H1 (cell line): ENCODE data around the gene CCDC51. TPM values are rescaled to one million over a fixed set of nuclear protein-coding genes. Genes with fewer than 3 reads are reported as not detected.
A peak's percentile ranks its signal among the peaks of the same experiment; 100 is the strongest.

ENCODE experiments used
- CTCF ChIA-PET: fragments of 300-600 bp; sonication (Branson Sonifier 250); formaldehyde crosslinking; loops from one replicate; lab custom pipeline; 2021; ENCODE audit not compliant: partially characterized antibody; lab: Charles Lee
- POLR2A ChIA-PET: fragments of 300-600 bp; sonication (Branson Sonifier 250); formaldehyde crosslinking; loops from one replicate; lab custom pipeline; 2021; ENCODE audit warnings: inconsistent platforms; ENCODE audit not compliant: partially characterized antibody; lab: Charles Lee
- DNase-seq, 2 experiments: peaks; one replicate each; pipeline versions ENCODE4 v3.0.0 to v3.0.0-alpha.2; 2010 to 2022; ENCODE audit warnings: low spot score in 2 of 2, low read depth in 1 of 2, mixed read lengths in 1 of 2
- FAIRE-seq: peaks from 2 replicates; lab custom pipeline; 2011; peaks lifted over from hg19 to GRCh38; lab: Jason Lieb, UNC
- H2AFZ ChIP-seq: 2 replicates; pipeline ENCODE4 v1.8.1; 2012; ENCODE audit warnings: low read length, inconsistent platforms
- H2AK5ac ChIP-seq: 2 replicates; pipeline ENCODE4 v1.6.1; 2013; ENCODE audit warnings: low read depth, low read length
- H2BK120ac ChIP-seq: replicated peaks from 2 replicates; pipeline ENCODE3; 2013; ENCODE audit warnings: low read depth, low read length, inconsistent platforms
- H2BK12ac ChIP-seq: 2 replicates; pipeline ENCODE4 v1.6.1; 2013; ENCODE audit warnings: low read depth, low read length
- H2BK15ac ChIP-seq: 2 replicates; pipeline ENCODE4 v1.6.1; 2013; ENCODE audit warnings: low read length
- H2BK20ac ChIP-seq: 2 replicates; pipeline ENCODE4 v1.6.1; 2013; ENCODE audit warnings: low read length
- H2BK5ac ChIP-seq: 2 replicates; pipeline ENCODE4 v1.6.1; 2013; ENCODE audit warnings: low read depth, low read length
- H3K14ac ChIP-seq: 2 replicates; pipeline ENCODE4 v1.6.1; 2013; ENCODE audit warnings: inconsistent platforms; ENCODE audit not compliant: insufficient read length
- H3K18ac ChIP-seq: 2 replicates; pipeline ENCODE4 v1.6.1; 2013; ENCODE audit warnings: low read length; ENCODE audit errors: extremely low read depth
- H3K23ac ChIP-seq: 2 replicates; pipeline ENCODE4 v1.6.1; 2013; ENCODE audit warnings: inconsistent platforms; ENCODE audit not compliant: insufficient read length
- H3K23me2 ChIP-seq: 2 replicates; pipeline ENCODE4 v1.6.1; 2013; ENCODE audit warnings: low read depth, low read length
- H3K27ac ChIP-seq: 2 replicates; pipeline ENCODE4 v1.6.1; 2011; ENCODE audit warnings: low read depth, low read length, inconsistent platforms
- H3K27me3 ChIP-seq, 4 experiments: replicated peaks in 1 of 4; 1 replicate in 1 of 4; 2 replicates in 3 of 4; pipeline versions ENCODE4 v1.6.1 to v1.8.1; 2011 to 2013; ENCODE audit warnings: low read length in 3 of 4, mild to moderate bottlenecking in 3 of 4, inconsistent platforms in 2 of 4, mixed read lengths in 2 of 4, moderate library complexity in 1 of 4; ENCODE audit not compliant: control insufficient read depth in 3 of 4, insufficient read depth in 3 of 4; ENCODE audit errors: extremely low read depth in 1 of 4
- H3K36me3 ChIP-seq, 4 experiments: 2 replicates each; pipeline versions ENCODE4 v1.6.1 to v1.8.1; 2011 to 2013; ENCODE audit warnings: mild to moderate bottlenecking in 4 of 4, low read length in 3 of 4, moderate library complexity in 2 of 4, control low read depth in 1 of 4, inconsistent platforms in 1 of 4; ENCODE audit not compliant: insufficient read depth in 4 of 4, control insufficient read depth in 2 of 4
- H3K4ac ChIP-seq: replicated peaks from 2 replicates; pipeline ENCODE3; 2013; ENCODE audit warnings: low read length, low read depth, mixed read lengths, inconsistent platforms; ENCODE audit not compliant: insufficient read length
- H3K4me1 ChIP-seq, 4 experiments: replicated peaks in 1 of 4; 1 replicate in 1 of 4; 2 replicates in 3 of 4; pipeline versions ENCODE4 v1.6.1 to v1.8.1; 2011 to 2013; ENCODE audit warnings: low read length in 3 of 4, inconsistent platforms in 2 of 4, mixed read lengths in 1 of 4; ENCODE audit not compliant: insufficient read depth in 4 of 4, control insufficient read depth in 3 of 4
- H3K4me2 ChIP-seq, 2 experiments: 2 replicates each; pipeline versions ENCODE4 v1.6.1 to v1.8.1; 2011 to 2013; ENCODE audit warnings: low read depth in 2 of 2, low read length in 2 of 2, control low read depth in 1 of 2, inconsistent platforms in 1 of 2, mild to moderate bottlenecking in 1 of 2; ENCODE audit not compliant: insufficient read depth in 1 of 2
- H3K4me3 ChIP-seq, 4 experiments: fragments of 200-600, 300-600 bp in 1 of 4; sonication (generic), shearing (Covaris generic), sonication (Bioruptor Twin) in 1 of 4; 2 replicates each; pipeline versions ENCODE4 v1.5.1 to v1.8.1; 2011 to 2016; ENCODE audit warnings: low read length in 4 of 4, low read depth in 3 of 4, control low read depth in 2 of 4, inconsistent platforms in 2 of 4, mild to moderate bottlenecking in 2 of 4, mixed read lengths in 1 of 4, moderate library complexity in 1 of 4; ENCODE audit not compliant: insufficient read depth in 2 of 4; ENCODE audit errors: extremely low read depth in 1 of 4
- H3K56ac ChIP-seq: replicated peaks from 2 replicates; pipeline ENCODE3; 2013; ENCODE audit warnings: low read depth, mild to moderate bottlenecking, mixed read lengths, low read length, inconsistent platforms; ENCODE audit not compliant: insufficient read length
- H3K79me1 ChIP-seq: 2 replicates; pipeline ENCODE4 v1.6.1; 2013; ENCODE audit warnings: low read depth, low read length, control low read depth
- H3K79me2 ChIP-seq, 2 experiments: 2 replicates each; pipeline versions ENCODE4 v1.6.1 to v1.8.1; 2012 to 2013; ENCODE audit warnings: low read length in 2 of 2, mild to moderate bottlenecking in 2 of 2, inconsistent platforms in 1 of 2; ENCODE audit not compliant: insufficient read depth in 2 of 2, control insufficient read depth in 1 of 2
- H3K9ac ChIP-seq, 4 experiments: replicated peaks in 1 of 4; 1 replicate in 1 of 4; 2 replicates in 3 of 4; pipeline versions ENCODE4 v1.6.1 to v1.8.1; 2011 to 2013; ENCODE audit warnings: low read depth in 3 of 4, low read length in 3 of 4, control low read depth in 2 of 4, mild to moderate bottlenecking in 2 of 4, moderate library complexity in 2 of 4, inconsistent platforms in 1 of 4; ENCODE audit errors: extremely low read depth in 1 of 4
- H3K9me3 ChIP-seq, 2 experiments: 2 replicates each; pipeline versions ENCODE4 v1.6.1 to v1.8.1; 2012 to 2013; ENCODE audit warnings: mild to moderate bottlenecking in 2 of 2, moderate library complexity in 2 of 2, control low read depth in 1 of 2, inconsistent platforms in 1 of 2, low read depth in 1 of 2, low read length in 1 of 2, mixed read lengths in 1 of 2; ENCODE audit not compliant: insufficient read depth in 2 of 2
- H4K20me1 ChIP-seq, 2 experiments: replicated peaks in 1 of 2; 2 replicates each; pipeline versions ENCODE3 to v1.8.1; 2011 to 2013; ENCODE audit warnings: inconsistent platforms in 2 of 2, low read length in 2 of 2, mild to moderate bottlenecking in 1 of 2; ENCODE audit not compliant: insufficient read depth in 2 of 2, control insufficient read depth in 1 of 2
- H4K5ac ChIP-seq: 2 replicates; pipeline ENCODE4 v1.6.1; 2013; ENCODE audit warnings: low read length, low read depth, mixed read lengths, inconsistent platforms; ENCODE audit not compliant: insufficient read length
- H4K8ac ChIP-seq: 2 replicates; pipeline ENCODE4 v1.8.0; 2013; ENCODE audit warnings: mild to moderate bottlenecking, moderate library complexity, low read length, inconsistent platforms; ENCODE audit not compliant: insufficient read depth; ENCODE audit errors: extremely low read depth
- H4K91ac ChIP-seq: replicated peaks from 2 replicates; pipeline ENCODE3; 2013; ENCODE audit warnings: low read length, mixed read lengths, inconsistent platforms; ENCODE audit not compliant: insufficient read length
- TAF7 ChIP-seq: optimal IDR thresholded peaks from 2 replicates; pipeline ENCODE3; 2011; ENCODE audit warnings: low read depth, mild to moderate bottlenecking, inconsistent platforms, low read length, moderate library complexity, borderline replicate concordance
- WGBS, 2 experiments: shearing (Covaris generic) in 1 of 2; methylation state at CpG; one replicate each; pipeline versions ENCODE4 v1.1.6 to v1.1.7; 2013 to 2015; ENCODE audit warnings: low lambda C conversion rate in 2 of 2, mixed read lengths in 2 of 2, inconsistent platforms in 1 of 2, low coverage in 1 of 2, missing lambda C conversion rate in 1 of 2; ENCODE audit not compliant: insufficient replicate concordance in 2 of 2, insufficient coverage in 1 of 2, insufficient read length in 1 of 2; ENCODE audit errors: extremely low coverage in 1 of 2, missing lambda C conversion rate in 1 of 2; 5-methylcytosine and 5-hydroxymethylcytosine counted together
- polyA plus RNA-seq, 7 experiments: library from polyadenylated mRNA; depleted of rRNA in 3 of 7; stranded (reverse) in 5 of 7; unstranded in 2 of 7; fragments of >200 nt in 5 of 7; fragments of 200-250 nt in 2 of 7; gene quantifications; 1 replicate in 5 of 7; 2 replicates in 1 of 7; 4 replicates in 1 of 7; pipeline versions ENCODE4 v1.2.1 to v1.2.3, GENCODE V29; 2011 to 2013; ENCODE audit warnings: missing spikeins in 2 of 7, mixed read lengths in 2 of 7
- total RNA-seq: library from RNA; stranded (reverse); fragmentation: NEBNext Ultra II Directional; extraction: Animal tissue kit (Norgen Biotek cat#: 25700); gene quantifications from 2 replicates; pipeline ENCODE4 v1.2.1, GENCODE V29; 2021

CCDC51 gene
- total and polyA plus RNA-seq, 2 of the 8 experiments (the other 6 are each of a cell fraction or from before 2014, with no cell fraction given): 21.3 to 21.4 TPM

DNA sequence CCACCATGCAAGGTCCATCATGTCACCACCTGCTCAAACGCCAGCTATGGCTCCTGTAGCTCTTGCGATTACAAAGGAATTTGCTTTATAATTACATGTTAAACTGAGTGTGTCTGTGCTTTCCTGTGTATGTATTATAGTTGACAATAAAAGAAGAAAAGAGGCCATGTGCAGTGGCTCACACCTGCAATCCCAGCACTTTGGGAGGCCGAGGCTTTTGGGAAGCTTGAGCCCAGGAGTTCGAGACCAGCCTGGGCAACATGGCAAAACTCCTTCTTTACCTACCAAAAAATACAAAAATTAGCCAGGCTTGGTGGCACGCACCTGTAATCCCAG lies 33.7 kb upstream of the CCDC51 start:
- WGBS, 2 experiments: 72% methylated on average over 5 of the region's 5 CpGs; no CpG with 5 or more reads in 1 of the 2 experiments
- Histone ChIP-seq H3K36me3 (peaks cover 0 to 16% (median 4%) of the 10 kb centered on the region in 4 experiments; a peak in 3 of 8 replicates), H2BK5ac (peak overlapping the region; percentile 98), H2AK5ac (no peak overlapping the region), H2AFZ (no peak overlapping the region), H2BK20ac (peak overlapping the region; percentile 99; the same call in 1 of the 2 replicates), H3K79me1 (peaks cover 10% of the 10 kb centered on the region), H4K8ac (peak overlapping the region; percentile 72), H3K23me2 (peaks cover 6% of the 10 kb centered on the region), H4K5ac (peak overlapping the region; percentile 85), H3K14ac (no peak overlapping the region), H2BK15ac (no peak overlapping the region), H3K4me3 (peak overlapping the region in 1 of 4 experiments; percentile 64; a peak in 1 of 8 replicates), H4K91ac (peak overlapping the region; percentile 99), H3K18ac (peak overlapping the region; percentile 93), H3K79me2 (peaks cover 0 to 20% of the 10 kb centered on the region in 2 experiments; a peak in 2 of 4 replicates), H3K9me3 (no peaks in the 10 kb centered on the region), H3K4ac (peak overlapping the region; percentile 99), H4K20me1 (peaks cover 0 to 4% of the 10 kb centered on the region in 2 experiments), H3K27me3 (no peaks in the 10 kb centered on the region), H2BK12ac (peak overlapping the region; percentile 97; the same call in 1 of the 2 replicates), H3K4me2 (peak overlapping the region; percentile 91 to 97; a peak in 3 of 4 replicates), H3K4me1 (peaks cover 0 to 28% (median 18%) of the 10 kb centered on the region in 4 experiments; a peak in 6 of 7 replicates), H3K56ac (peak overlapping the region; percentile 84), H3K23ac (no peak overlapping the region), H3K27ac (peak overlapping the region; percentile 12), H3K9ac (no peak overlapping the region; a peak in 1 of 7 replicates), H2BK120ac (peak overlapping the region; percentile 96)
- no peak for DNase-seq
- no peak for FAIRE-seq
- ChIA-PET CTCF (interaction anchor here (0.7 to 21.5 kb wide), 26 partner anchors 9 to 233 kb away, joined by 3 to 251 read pairs (median 4); partner anchors contain the start of genes ATRIP and SHISA5), POLR2A (interaction anchor here (0.8 to 7.6 kb wide), 23 partner anchors 10 to 241 kb away, joined by 3 to 83 read pairs (median 7); partner anchors contain the start of genes ATRIP, CCDC51, PFKFB4 and PLXNB1)
- no peak for TF ChIP-seq TAF7
